ENCODE measurements around the gene GP1BB. TPM values are rescaled to one million over a fixed set of nuclear protein-coding genes. Genes with fewer than 3 reads are reported as not detected.

The GP1BB gene
- total RNA-seq, 1 experiment from 2014 or later: 8.5 TPM

DNA sequence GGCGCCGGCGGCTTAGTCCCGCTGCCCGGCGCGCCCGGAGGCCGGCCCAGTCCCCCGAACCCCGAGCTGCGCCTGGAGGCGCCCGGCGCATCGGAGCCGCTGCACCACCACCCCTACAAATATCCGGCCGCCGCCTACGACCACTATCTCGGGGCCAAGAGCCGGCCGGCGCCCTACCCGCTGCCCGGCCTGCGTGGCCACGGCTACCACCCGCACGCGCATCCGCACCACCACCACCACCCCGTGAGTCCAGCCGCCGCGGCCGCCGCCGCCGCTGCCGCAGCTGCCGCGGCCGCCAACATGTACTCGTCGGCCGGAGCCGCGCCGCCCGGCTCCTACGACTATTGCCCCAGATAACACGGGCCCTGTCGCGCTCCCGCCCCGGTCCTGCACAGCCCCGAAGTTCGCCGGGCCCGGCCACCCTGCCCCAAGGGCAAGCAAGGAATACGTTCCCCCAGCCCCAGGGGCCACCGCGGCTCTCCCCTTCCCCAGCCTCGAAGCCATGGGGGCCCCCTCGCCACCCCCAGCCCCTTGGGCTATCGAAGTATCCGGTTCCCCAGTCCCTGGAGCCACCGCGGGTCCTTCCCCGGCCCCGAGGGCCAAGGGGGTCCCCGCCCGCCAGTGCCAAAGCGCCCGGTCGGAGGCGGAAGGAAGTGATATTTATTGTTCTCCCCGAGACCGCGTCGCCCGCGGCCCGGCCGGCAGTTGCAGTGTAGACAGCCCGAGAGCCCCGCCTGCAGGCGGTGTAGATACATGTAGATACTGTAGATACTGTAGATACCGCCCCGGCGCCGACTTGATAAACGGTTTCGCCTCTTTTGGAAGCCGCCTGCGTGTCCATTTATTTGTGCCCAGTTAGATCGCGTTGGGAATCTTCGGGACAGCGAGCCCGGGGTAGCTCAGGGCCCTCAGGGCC, 43.4 kb downstream of the GP1BB start:
- no peak for DNase-seq (ENCODE audit: low spot score)

GRCh38 chr22:19767427-19768341, 44.3 kb downstream of the GP1BB start:
- DNase-seq (ENCODE audit: low spot score): no peak

DNA sequence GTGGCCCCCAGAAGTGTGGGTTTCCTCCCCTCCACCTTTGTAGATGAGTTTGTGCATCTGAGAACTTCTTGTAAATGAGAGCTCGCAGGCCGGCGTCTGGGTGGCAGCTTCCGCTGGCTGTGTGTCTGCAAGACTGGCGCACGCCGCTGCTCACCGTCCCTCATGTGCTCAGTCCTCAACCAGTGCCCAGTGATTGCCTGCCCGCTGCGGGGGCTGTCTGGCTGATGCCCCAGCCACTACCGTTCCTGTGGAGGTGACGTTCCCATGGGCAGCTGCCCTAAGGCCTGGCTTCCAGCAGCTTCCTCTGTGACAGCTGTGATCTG, 46.0 kb downstream of the GP1BB start:
- DNase-seq (ENCODE audit: low spot score): no peak

GRCh38 chr22:19770349-19771220, 47.2 kb downstream of the GP1BB start:
- DNase-seq (ENCODE audit: low spot score): no peak

DNA sequence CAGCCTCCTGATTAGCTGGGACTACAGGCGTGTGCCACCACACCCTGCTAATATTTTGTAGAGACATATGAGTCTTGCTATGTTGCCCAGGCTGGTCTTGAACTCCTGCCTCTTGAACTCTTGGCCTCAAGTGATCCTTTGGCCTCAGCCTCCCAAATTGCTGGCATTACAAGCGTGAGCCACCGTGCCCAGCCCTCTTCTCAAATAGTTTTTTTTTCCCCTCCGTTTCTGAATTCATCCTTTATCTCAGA, 49.0 kb downstream of the GP1BB start:
- DNase-seq (ENCODE audit: low spot score): no peak

GRCh38 chr22:19772673-19773469, 49.5 kb downstream of the GP1BB start:
- no peak for DNase-seq (ENCODE audit: low spot score)

- DNase-seq (ENCODE audit: low spot score): no peak
Observed at GRCh38 chr22:19773470-19774040, 50.2 kb downstream of the GP1BB start.

Other genes starting within 250 kb of the GP1BB start
- gene UFD1, start 244.3 kb upstream of the GP1BB start, total RNA-seq (2014; rRNA removed; shearing (Covaris generic)): 64.8 and 73.0 TPM in 2 replicates
- gene CDC45, start 243.6 kb upstream of the GP1BB start, total RNA-seq (2014; rRNA removed; shearing (Covaris generic)): 26.7 and 45.7 TPM in 2 replicates
- not detected in 2 replicates for gene CLDN5, start 199.1 kb upstream of the GP1BB start, total RNA-seq (2014; rRNA removed; shearing (Covaris generic))
- gene SEPTIN5, start 9.0 kb upstream of the GP1BB start, total RNA-seq (2014; rRNA removed; shearing (Covaris generic)): 18.7 and 40.3 TPM in 2 replicates
- gene TBX1, start 37.2 kb downstream of the GP1BB start, total RNA-seq (2014; rRNA removed; shearing (Covaris generic)): 3.7 and 7.4 TPM in 2 replicates
- 8.9 and 9.6 TPM in 2 replicates for gene GNB1L, start 131.3 kb downstream of the GP1BB start, total RNA-seq (2014; rRNA removed; shearing (Covaris generic))
- gene RTL10, start 131.3 kb downstream of the GP1BB start, total RNA-seq (2014; rRNA removed; shearing (Covaris generic)): 8.5 and 11.7 TPM in 2 replicates
- gene COMT, start 218.2 kb downstream of the GP1BB start, total RNA-seq (2014; rRNA removed; shearing (Covaris generic)): 91.9 and 130 TPM in 2 replicates
- 112 and 114 TPM in 2 replicates for gene TXNRD2, start 218.3 kb downstream of the GP1BB start, total RNA-seq (2014; rRNA removed; shearing (Covaris generic))

Data from A172 (cell line).